Suprapubic skin (tissue), 4 donors: ENCODE data around the gene TOM1. TPM values are rescaled to one million over a fixed set of nuclear protein-coding genes. Genes with fewer than 3 reads are reported as not detected.
A peak's percentile ranks its signal among the peaks of the same experiment; 100 is the strongest.

Experiments
- DNase-seq, 2 donors: peaks; one replicate each; pipeline ENCODE4 v3.0.0-alpha.2; 2019; ENCODE audit warnings: low spot score in 2 of 2
- H3K27ac ChIP-seq: fragments of 200-600 bp; sonication (generic); one replicate; pipeline ENCODE4 v1.5.1; 2019
- H3K27me3 ChIP-seq: fragments of 200-600 bp; sonication (generic); one replicate; pipeline ENCODE4 v1.5.1; 2019
- H3K36me3 ChIP-seq: fragments of 200-600 bp; sonication (generic); one replicate; pipeline ENCODE4 v1.5.1; 2019
- H3K4me1 ChIP-seq: fragments of 200-600 bp; sonication (generic); one replicate; pipeline ENCODE4 v1.5.1; 2019
- H3K4me3 ChIP-seq: fragments of 200-600 bp; sonication (generic); one replicate; pipeline ENCODE4 v1.5.1; 2019; ENCODE audit warnings: mild to moderate bottlenecking
- H3K9me3 ChIP-seq: fragments of 200-600 bp; sonication (generic); one replicate; pipeline ENCODE4 v1.5.1; 2019
- EP300 ChIP-seq: sonication (generic); formaldehyde crosslinking; IDR thresholded peaks from one replicate; pipeline ENCODE4 v1.6.1; 2017; ENCODE audit warnings: antibody characterized with exemption
- POLR2A ChIP-seq, 2 donors: fragments of 450-650 bp; IDR thresholded peaks; one replicate each; pipeline ENCODE4 v1.6.1; 2017; ENCODE audit warnings: antibody characterized with exemption in 2 of 2, mild to moderate bottlenecking in 2 of 2, moderate library complexity in 2 of 2
- POLR2AphosphoS5 ChIP-seq, 3 donors: sonication (generic); formaldehyde crosslinking; IDR thresholded peaks; one replicate each; pipeline ENCODE4 v1.6.1; 2017; ENCODE audit warnings: antibody characterized with exemption in 3 of 3
- WGBS: methylation state at CpG from one replicate; pipeline ENCODE4 v1.1.5; 2018; 5-methylcytosine and 5-hydroxymethylcytosine counted together
- total RNA-seq, 4 donors: library from RNA; depleted of rRNA; stranded (reverse); fragments of >200 nt; gene quantifications; one replicate each; pipeline ENCODE4 v1.1.0, GENCODE V29; 2016
- TF ChIP-seq, protein P1 (sequence below), 2 donors: fragments of 200-600 bp in 1 of 2; fragments of 450-650 bp in 1 of 2; sonication (generic) in 1 of 2; IDR thresholded peaks; one replicate each; pipeline ENCODE4 v1.5.1; 2016 to 2019; ENCODE audit warnings: antibody characterized with exemption in 2 of 2, mild to moderate bottlenecking in 1 of 2, moderate library complexity in 1 of 2

Gene TOM1
- total RNA-seq, 4 donors from 2014 or later, result 105 to 279 (median 130) TPM

DNA sequence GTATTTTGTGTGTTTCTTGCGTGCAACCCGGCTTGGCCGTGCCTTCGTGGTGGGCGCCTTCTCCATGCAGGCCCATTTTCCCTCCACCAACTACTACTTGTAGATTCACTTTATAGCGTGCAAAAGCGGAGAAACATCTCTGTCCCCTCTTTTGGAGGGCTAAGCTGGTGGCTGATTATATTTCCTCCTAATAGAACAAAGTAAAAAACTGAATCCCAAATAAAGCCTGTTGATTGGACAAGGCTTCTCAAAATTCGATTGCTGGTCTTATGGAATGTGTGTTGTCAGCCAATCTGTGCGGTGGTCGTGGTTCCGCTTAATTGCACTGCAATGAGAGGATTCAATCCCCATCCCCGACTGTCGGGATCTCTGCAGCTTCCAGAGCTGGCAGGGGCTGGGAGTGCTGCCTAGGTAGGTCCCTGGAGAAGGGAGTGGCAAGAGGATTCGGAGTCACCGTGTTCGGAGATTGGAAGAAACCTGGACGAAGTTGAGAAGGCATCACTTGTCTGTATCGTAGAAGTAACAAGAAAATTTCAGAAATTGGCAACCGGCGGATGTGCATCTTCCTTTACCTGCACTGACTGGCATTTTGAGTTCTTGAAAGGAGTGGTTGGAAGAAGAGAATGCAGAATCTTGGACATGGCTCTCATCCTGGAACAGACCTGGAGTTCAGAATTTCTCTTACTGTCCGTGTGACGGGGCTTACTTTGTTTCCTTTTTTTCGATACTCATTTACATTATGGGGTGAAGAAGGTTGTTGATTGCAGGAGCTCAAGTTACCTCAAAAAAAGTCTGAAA, 41.3 kb upstream of the TOM1 start:
- DNase-seq, result no peak
- peak overlapping the region; percentile 92 for H3K4me3 ChIP-seq
- WGBS, result 16% methylated on average over 23 of the region's 23 CpGs
- no peaks in the 10 kb centered on the region for H3K27me3 ChIP-seq
- no peaks in the 10 kb centered on the region for H3K9me3 ChIP-seq
- TF ChIP-seq POLR2A (IDR thresholded peaks at IDR 0.05), result no peak
- TF ChIP-seq POLR2AphosphoS5 (IDR thresholded peaks at IDR 0.05), result no peak
- TF ChIP-seq EP300, result no peak
- TF ChIP-seq, protein P1, sequence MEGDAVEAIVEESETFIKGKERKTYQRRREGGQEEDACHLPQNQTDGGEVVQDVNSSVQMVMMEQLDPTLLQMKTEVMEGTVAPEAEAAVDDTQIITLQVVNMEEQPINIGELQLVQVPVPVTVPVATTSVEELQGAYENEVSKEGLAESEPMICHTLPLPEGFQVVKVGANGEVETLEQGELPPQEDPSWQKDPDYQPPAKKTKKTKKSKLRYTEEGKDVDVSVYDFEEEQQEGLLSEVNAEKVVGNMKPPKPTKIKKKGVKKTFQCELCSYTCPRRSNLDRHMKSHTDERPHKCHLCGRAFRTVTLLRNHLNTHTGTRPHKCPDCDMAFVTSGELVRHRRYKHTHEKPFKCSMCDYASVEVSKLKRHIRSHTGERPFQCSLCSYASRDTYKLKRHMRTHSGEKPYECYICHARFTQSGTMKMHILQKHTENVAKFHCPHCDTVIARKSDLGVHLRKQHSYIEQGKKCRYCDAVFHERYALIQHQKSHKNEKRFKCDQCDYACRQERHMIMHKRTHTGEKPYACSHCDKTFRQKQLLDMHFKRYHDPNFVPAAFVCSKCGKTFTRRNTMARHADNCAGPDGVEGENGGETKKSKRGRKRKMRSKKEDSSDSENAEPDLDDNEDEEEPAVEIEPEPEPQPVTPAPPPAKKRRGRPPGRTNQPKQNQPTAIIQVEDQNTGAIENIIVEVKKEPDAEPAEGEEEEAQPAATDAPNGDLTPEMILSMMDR (IDR thresholded peaks at IDR 0.05), result no peak
- peaks cover 15% of the 10 kb centered on the region for H3K36me3 ChIP-seq
- H3K4me1 ChIP-seq, result peaks cover 13% of the 10 kb centered on the region
- H3K27ac ChIP-seq, result peak overlapping the region; percentile 94

- peaks cover 77% of the 10 kb centered on the region for H3K36me3 ChIP-seq
- no peaks in the 10 kb centered on the region for H3K27me3 ChIP-seq
- 96% methylated on average over 7 of the region's 7 CpGs for WGBS
- TF ChIP-seq POLR2A (IDR thresholded peaks at IDR 0.05), result no peak
- no peak for TF ChIP-seq EP300
- TF ChIP-seq POLR2AphosphoS5 (IDR thresholded peaks at IDR 0.05), result no peak
- TF ChIP-seq, protein P1 (IDR thresholded peaks at IDR 0.05), result no peak
- no peaks in the 10 kb centered on the region for H3K9me3 ChIP-seq
- H3K27ac ChIP-seq, result no peak overlapping the region
- no peak for DNase-seq
- no peak overlapping the region for H3K4me3 ChIP-seq
- no peaks in the 10 kb centered on the region for H3K4me1 ChIP-seq
These were observed 34.7 kb upstream of the TOM1 start for GRCh38 chr22:35264986-35265385.

- no peak for DNase-seq
- TF ChIP-seq, protein P1 (IDR thresholded peaks at IDR 0.05), result no peak
- TF ChIP-seq POLR2AphosphoS5 (IDR thresholded peaks at IDR 0.05) (no peak), POLR2A (IDR thresholded peaks at IDR 0.05) (no peak), EP300 (no peak)
- no peak overlapping the region for H3K4me3 ChIP-seq
- no peaks in the 10 kb centered on the region for H3K9me3 ChIP-seq
- no peaks in the 10 kb centered on the region for H3K4me1 ChIP-seq
- no peaks in the 10 kb centered on the region for H3K27me3 ChIP-seq
- H3K27ac ChIP-seq, result no peak overlapping the region
- H3K36me3 ChIP-seq, result peaks cover 87% of the 10 kb centered on the region
- WGBS, result 90% methylated on average over 3 of the region's 3 CpGs
These were observed 33.4 kb upstream of the TOM1 start for GRCh38 chr22:35266277-35266676.

GRCh38 chr22:35269630-35270029, 30.1 kb upstream of the TOM1 start:
- no peaks in the 10 kb centered on the region for H3K4me1 ChIP-seq
- H3K36me3 ChIP-seq, result peaks cover 64% of the 10 kb centered on the region
- H3K9me3 ChIP-seq, result no peaks in the 10 kb centered on the region
- WGBS, result 92% methylated on average over 3 of the region's 3 CpGs
- no peaks in the 10 kb centered on the region for H3K27me3 ChIP-seq
- H3K4me3 ChIP-seq, result no peak overlapping the region
- no peak overlapping the region for H3K27ac ChIP-seq
- no peak for DNase-seq
- no peak for TF ChIP-seq POLR2A (IDR thresholded peaks at IDR 0.05)
- TF ChIP-seq POLR2AphosphoS5 (IDR thresholded peaks at IDR 0.05), result no peak
- TF ChIP-seq, protein P1 (IDR thresholded peaks at IDR 0.05), result no peak
- no peak for TF ChIP-seq EP300

DNA sequence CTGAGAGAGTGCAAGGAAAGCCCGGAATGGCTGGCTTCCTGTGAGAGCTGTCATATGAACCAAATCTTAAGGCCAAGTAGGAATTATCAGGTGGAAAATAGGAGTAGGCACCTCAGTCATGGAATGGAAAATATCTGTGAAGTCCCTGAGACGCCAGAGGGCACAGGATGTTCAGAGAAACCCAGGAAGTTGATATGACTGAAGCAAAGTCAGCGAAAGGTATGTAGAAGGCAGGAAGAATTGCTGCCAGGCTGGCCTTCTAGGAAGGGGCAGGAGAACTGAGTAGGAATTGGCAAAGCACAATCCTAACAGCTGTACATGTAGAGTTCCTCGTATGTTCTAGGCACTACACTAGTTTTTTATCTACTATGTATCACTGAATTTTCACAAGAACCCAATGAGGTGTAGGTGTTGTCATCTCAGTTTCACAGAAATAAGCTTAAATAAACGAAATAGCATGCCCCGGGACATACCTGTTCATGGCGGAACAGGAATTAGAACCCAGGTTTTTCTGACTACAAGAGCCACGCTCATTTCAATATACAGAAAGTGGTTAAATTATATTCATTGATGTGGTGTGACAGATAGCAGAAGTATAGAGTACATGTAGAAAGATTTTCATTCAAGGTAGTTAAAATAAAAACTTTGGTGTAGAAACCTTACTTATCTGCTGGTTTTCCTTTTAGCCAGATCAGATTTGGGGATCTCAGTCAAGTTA, 25.4 kb upstream of the TOM1 start:
- H3K9me3 ChIP-seq, result no peaks in the 10 kb centered on the region
- H3K36me3 ChIP-seq, result peaks cover 21% of the 10 kb centered on the region
- WGBS, result 90% methylated on average over 8 of the region's 8 CpGs
- TF ChIP-seq POLR2A (IDR thresholded peaks at IDR 0.05) (no peak), EP300 (no peak), POLR2AphosphoS5 (IDR thresholded peaks at IDR 0.05) (no peak)
- TF ChIP-seq, protein P1 (IDR thresholded peaks at IDR 0.05), result no peak
- no peaks in the 10 kb centered on the region for H3K27me3 ChIP-seq
- H3K4me1 ChIP-seq, result no peaks in the 10 kb centered on the region
- no peak overlapping the region for H3K4me3 ChIP-seq
- DNase-seq, result no peak
- H3K27ac ChIP-seq, result no peak overlapping the region
